Measurements from ENCODE around the gene DIMT1. TPM values are rescaled to one million over a fixed set of nuclear protein-coding genes. Genes with fewer than 3 reads are reported as not detected.

DIMT1 gene
- total RNA-seq, 2 experiments from 2014 or later = 26.9 to 29.0 TPM

DNA sequence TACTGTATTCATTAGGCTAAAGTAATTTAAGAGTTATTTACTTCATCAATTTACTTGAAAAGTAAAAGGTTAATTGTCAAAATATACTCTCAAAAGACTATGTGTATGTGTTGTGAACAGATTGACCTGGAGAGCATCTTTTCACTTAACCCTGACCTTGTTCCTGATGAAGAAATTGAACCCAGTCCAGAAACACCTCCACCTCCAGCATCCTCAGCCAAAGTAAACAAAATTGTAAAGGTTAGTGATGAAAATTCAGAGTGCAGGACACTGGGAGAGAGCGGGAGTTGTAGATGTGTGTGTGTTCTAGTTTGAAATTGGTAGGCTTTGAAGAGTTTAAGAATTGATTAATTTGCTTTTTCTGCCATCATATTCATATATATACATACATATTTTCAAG is 55.8 kb downstream of the DIMT1 start:
- no peak for ATAC-seq (ENCODE audit: low read depth)
- no peaks in the 10 kb centered on the region for H3K9me3 Mint-ChIP-seq
- H3K36me3 Mint-ChIP-seq = peaks cover 38% of the 10 kb centered on the region
- no peak for DNase-seq
- POLR2A ChIA-PET = no interaction called here
- peak overlapping the region; percentile 56 for H3K27ac Mint-ChIP-seq
- H3K4me1 Mint-ChIP-seq = peaks cover 27% of the 10 kb centered on the region
- no peaks in the 10 kb centered on the region for H3K27me3 Mint-ChIP-seq
- no peak overlapping the region for H3K4me3 Mint-ChIP-seq

DNA sequence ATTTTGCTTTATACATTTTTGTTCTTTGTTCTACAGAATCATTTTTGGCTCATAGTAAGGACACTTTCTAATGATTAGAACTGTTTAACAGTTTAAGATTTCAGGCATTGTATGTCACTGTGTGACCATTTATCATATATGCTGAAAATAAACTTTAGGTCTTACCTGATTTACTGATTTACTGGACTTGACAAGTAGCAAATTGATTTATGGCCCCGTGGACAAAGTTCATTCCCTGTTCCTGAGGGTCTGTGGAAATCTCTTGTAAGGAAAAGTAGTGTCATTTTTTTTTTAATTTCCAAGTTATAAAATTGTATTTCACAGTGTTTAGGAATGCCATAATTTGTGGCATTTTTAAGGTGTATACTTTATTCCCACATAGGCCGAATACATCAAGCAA is 57.0 kb downstream of the DIMT1 start:
- ATAC-seq (ENCODE audit: low read depth) (no peak), DNase-seq (no peak)
- H3K9me3 Mint-ChIP-seq = no peaks in the 10 kb centered on the region
- no peak overlapping the region for H3K27ac Mint-ChIP-seq
- H3K4me1 Mint-ChIP-seq = peaks cover 34% of the 10 kb centered on the region
- POLR2A ChIA-PET = interaction anchor here (0.5 kb wide), 1 partner anchor 123 kb away, joined by 3 read pairs; no protein-coding TSS in a partner anchor
- no peaks in the 10 kb centered on the region for H3K27me3 Mint-ChIP-seq
- peaks cover 34% of the 10 kb centered on the region for H3K36me3 Mint-ChIP-seq
- no peak overlapping the region for H3K4me3 Mint-ChIP-seq

DNA sequence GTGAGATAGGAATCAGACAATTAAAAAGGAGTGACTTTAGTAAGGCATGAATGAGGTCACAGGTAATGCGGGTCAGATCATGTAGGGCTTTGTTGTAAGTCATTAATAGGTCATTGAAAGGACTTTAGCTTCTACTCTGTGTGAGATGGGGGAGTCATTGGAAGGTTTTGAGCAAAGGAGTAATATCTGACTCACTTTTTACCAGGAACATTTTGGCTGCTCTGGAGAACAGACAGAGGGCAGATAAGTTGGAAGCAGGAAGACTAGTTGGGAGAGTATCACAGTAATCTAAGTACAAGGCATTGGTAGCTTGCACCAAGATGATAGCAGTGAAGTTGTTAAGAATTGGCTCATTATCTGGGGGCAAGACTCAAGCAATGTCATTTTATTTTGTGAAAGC is 60.3 kb downstream of the DIMT1 start:
- Mint-ChIP-seq H3K36me3 (peaks cover 31% of the 10 kb centered on the region), H3K4me1 (peaks cover 48% of the 10 kb centered on the region), H3K9me3 (no peaks in the 10 kb centered on the region), H3K27ac (peak overlapping the region; percentile 76), H3K4me3 (no peak overlapping the region), H3K27me3 (no peaks in the 10 kb centered on the region)
- no peak for DNase-seq
- POLR2A ChIA-PET = interaction anchor here (0.6 to 1.2 kb wide), 2 partner anchors 19 to 20 kb away, joined by 3 read pairs; no protein-coding TSS in a partner anchor
- no peak for ATAC-seq (ENCODE audit: low read depth)

DNA sequence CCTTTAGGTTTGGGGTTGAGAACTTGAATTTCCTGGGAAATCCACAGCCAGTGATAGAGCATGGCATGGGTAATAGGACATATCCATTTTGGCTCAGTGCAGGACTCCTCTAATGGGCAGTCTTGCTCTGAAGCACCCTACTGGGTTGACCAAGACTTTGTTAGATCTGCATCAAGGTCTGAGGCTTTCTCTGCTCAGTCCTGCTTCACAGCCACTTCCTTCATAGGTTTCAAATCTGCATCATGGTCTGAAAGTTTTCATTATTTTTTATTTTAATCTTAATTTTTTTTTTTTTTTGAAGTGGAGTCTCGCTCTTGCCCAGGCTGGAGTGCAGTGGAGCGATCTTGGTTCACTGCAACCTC is 61.2 kb downstream of the DIMT1 start:
- POLR2A ChIA-PET = interaction anchor here (0.7 to 1.5 kb wide), 3 partner anchors 20 to 139 kb away, joined by 3 read pairs; partner anchors contain the start of gene DIMT1
- H3K9me3 Mint-ChIP-seq = no peaks in the 10 kb centered on the region
- H3K27me3 Mint-ChIP-seq = no peaks in the 10 kb centered on the region
- H3K27ac Mint-ChIP-seq = peak overlapping the region; percentile 81
- H3K4me3 Mint-ChIP-seq = peak overlapping the region; percentile 77
- peak; percentile 7 for ATAC-seq (ENCODE audit: low read depth)
- peaks cover 48% of the 10 kb centered on the region for H3K4me1 Mint-ChIP-seq
- peaks cover 28% of the 10 kb centered on the region for H3K36me3 Mint-ChIP-seq
- no peak for DNase-seq

DNA sequence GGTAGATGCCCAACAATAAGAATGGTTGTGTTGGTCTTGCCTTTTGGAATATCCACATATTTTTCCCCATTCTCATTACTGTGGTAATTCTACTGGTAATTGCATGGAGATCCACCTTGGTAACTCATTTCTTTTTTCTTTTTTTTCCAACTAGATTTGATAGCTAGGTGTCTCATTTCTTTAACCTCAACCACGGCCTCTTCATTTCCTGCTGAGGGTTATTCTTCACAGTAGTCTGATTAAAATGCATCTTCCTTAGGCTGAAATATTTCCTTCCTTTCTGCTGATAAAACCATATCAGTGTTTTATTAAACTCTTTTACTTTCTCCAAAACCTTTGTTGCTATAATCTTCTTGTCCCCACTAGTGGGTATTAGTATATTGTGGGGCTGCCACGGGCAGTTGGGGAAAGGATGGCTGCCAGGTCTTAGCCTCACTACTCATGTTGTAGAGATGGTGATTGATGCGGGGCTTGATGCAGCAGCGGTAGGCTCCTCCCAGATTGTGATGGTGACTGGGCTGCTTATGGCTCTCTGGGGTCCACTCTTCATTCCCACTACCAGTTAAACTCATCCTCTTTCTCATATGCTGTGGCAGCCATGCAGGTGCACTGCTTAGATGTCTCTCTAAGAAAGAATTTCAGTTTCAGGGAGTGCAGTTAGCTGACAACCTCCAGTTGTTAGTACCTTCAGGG is 61.8 kb downstream of the DIMT1 start:
- no peaks in the 10 kb centered on the region for H3K27me3 Mint-ChIP-seq
- H3K36me3 Mint-ChIP-seq = peaks cover 27% of the 10 kb centered on the region
- DNase-seq (no peak), ATAC-seq (ENCODE audit: low read depth) (peak; percentile 80)
- H3K4me3 Mint-ChIP-seq = peak overlapping the region; percentile 77
- peak overlapping the region; percentile 81 for H3K27ac Mint-ChIP-seq
- POLR2A ChIA-PET = interaction anchor here (1.5 kb wide), 1 partner anchor 61 kb away, joined by 3 read pairs; the partner anchor contains the start of gene DIMT1
- no peaks in the 10 kb centered on the region for H3K9me3 Mint-ChIP-seq
- peaks cover 47% of the 10 kb centered on the region for H3K4me1 Mint-ChIP-seq

- Mint-ChIP-seq H3K4me3 (peak overlapping the region; percentile 77), H3K36me3 (peaks cover 31% of the 10 kb centered on the region), H3K27me3 (no peaks in the 10 kb centered on the region), H3K4me1 (peaks cover 45% of the 10 kb centered on the region), H3K9me3 (no peaks in the 10 kb centered on the region), H3K27ac (peak overlapping the region; percentile 81)
- POLR2A ChIA-PET = no interaction called here
- DNase-seq (no peak), ATAC-seq (ENCODE audit: low read depth) (no peak)
Measured at GRCh38 chr5:62340979-62341378, 62.7 kb downstream of the DIMT1 start.

DNA sequence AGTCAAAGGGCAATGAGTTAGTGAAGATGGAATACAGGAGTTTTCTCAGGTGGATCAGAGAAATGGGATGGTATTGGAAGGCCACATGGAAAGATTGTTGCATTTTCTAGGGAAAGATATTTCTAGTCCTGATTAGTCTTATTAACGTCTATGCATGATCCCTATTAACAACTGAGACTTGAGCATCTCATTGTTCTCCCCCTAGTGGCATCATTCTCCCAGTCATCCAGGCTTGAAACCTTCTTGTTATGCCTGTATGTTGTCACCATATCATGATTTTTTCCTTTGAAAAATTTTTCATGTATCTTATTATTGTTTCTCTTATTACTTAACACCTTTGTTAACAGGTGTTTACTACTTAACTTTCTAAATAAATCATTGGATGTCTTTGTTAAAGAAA is 63.3 kb downstream of the DIMT1 start:
- no peaks in the 10 kb centered on the region for H3K27me3 Mint-ChIP-seq
- peaks cover 33% of the 10 kb centered on the region for H3K36me3 Mint-ChIP-seq
- ATAC-seq (ENCODE audit: low read depth) (no peak), DNase-seq (no peak)
- peaks cover 47% of the 10 kb centered on the region for H3K4me1 Mint-ChIP-seq
- POLR2A ChIA-PET = interaction anchor here (0.7 kb wide), 1 partner anchor 79 kb away, joined by 3 read pairs; no protein-coding TSS in a partner anchor
- H3K9me3 Mint-ChIP-seq = no peaks in the 10 kb centered on the region
- H3K4me3 Mint-ChIP-seq = no peak overlapping the region
- H3K27ac Mint-ChIP-seq = no peak overlapping the region

Other genes starting within 250 kb of the DIMT1 start
- 100 to 1,000 TPM; 161 to 171 TPM for gene KIF2A, start 97.7 kb downstream of the DIMT1 start, total RNA-seq
- 10 to 100 TPM; 26.5 to 26.6 TPM for gene IPO11, start 8.9 kb upstream of the DIMT1 start, total RNA-seq
- gene LRRC70, start 174.9 kb upstream of the DIMT1 start, total RNA-seq = under 1 TPM; 0.71 to 0.86 TPM